ENCODE results near the gene LARGE2. TPM values are rescaled to one million over a fixed set of nuclear protein-coding genes. Genes with fewer than 3 reads are reported as not detected.

The LARGE2 gene
- total and polyA plus RNA-seq, 9 of the 15 experiments (the other 6 are each of a cell fraction or from before 2014, with no cell fraction given), result 0.56 to 14.1 (median 6.6) TPM

- no peak for TF ChIP-seq MBD1 (CRISPR knock-in tag; IDR thresholded peaks at IDR 0.05)
- no peak for TF ChIP-seq ETS2 (tag; IDR thresholded peaks at IDR 0.05; ENCODE audit: borderline replicate concordance, poor library complexity, severe bottlenecking)
- TF ChIP-seq GABPA (tag; conservative IDR thresholded peaks at IDR 0.05; ENCODE audit: low read depth), result no peak
- no peak for TF ChIP-seq HDAC2 (IDR thresholded peaks at IDR 0.05)
- TF ChIP-seq SMARCB1 (IDR thresholded peaks at IDR 0.05; ENCODE audit: insufficient read length, low read depth), result no peak
- no peak for TF ChIP-seq RBBP5 (IDR thresholded peaks at IDR 0.05; ENCODE audit: borderline replicate concordance, insufficient read depth, low read length, poor library complexity, severe bottlenecking)
- TF ChIP-seq HLTF (IDR thresholded peaks at IDR 0.05), result no peak
- no peak for TF ChIP-seq ZSCAN29 (IDR thresholded peaks at IDR 0.05)
- no peak for TF ChIP-seq PHB2 (IDR thresholded peaks at IDR 0.05; ENCODE audit: low read depth)
- TF ChIP-seq NCOA2 (IDR thresholded peaks at IDR 0.05; ENCODE audit: partially characterized antibody in 2 of 2), result no peak
- TF ChIP-seq CREB1 (IDR thresholded peaks at IDR 0.05), result no peak
- TF ChIP-seq CREB1 (CRISPR knock-in tag; IDR thresholded peaks at IDR 0.05), result peak; percentile 36; the same call in 1 of the 2 replicates
- no peak for TF ChIP-seq CREB5 (CRISPR knock-in tag; IDR thresholded peaks at IDR 0.05)
- no peak for TF ChIP-seq MLX (CRISPR knock-in tag; conservative IDR thresholded peaks at IDR 0.05)
- TF ChIP-seq TEAD4 (IDR thresholded peaks at IDR 0.05; ENCODE audit: low read length), result peak; percentile 67
- TF ChIP-seq TEAD4 (CRISPR knock-in tag; IDR thresholded peaks at IDR 0.05; ENCODE audit: borderline replicate concordance), result no peak
- TF ChIP-seq GABPB2 (CRISPR knock-in tag; conservative IDR thresholded peaks at IDR 0.05), result no peak
- no peak for TF ChIP-seq GTF2E2 (tag; IDR thresholded peaks at IDR 0.05)
- TF ChIP-seq RBM34 (IDR thresholded peaks at IDR 0.05; ENCODE audit: borderline replicate concordance, insufficient read depth, low read length), result no peak
- no peak for TF ChIP-seq ZFP1 (CRISPR knock-in tag; IDR thresholded peaks at IDR 0.05)
- TF ChIP-seq CEBPZ (IDR thresholded peaks at IDR 0.05; ENCODE audit: borderline replicate concordance, low read depth, low read length), result no peak
Observed at GRCh38 chr11:45964911-45965389, 42.5 kb downstream of the LARGE2 start (continued).

Measured in K562 (cell line).